H9 (cell line): Measurements from ENCODE around the gene PCDH9. TPM values are rescaled to one million over a fixed set of nuclear protein-coding genes. Genes with fewer than 3 reads are reported as not detected.

Source experiments
- DNase-seq: peaks from one replicate; pipeline ENCODE4 v3.0.0-alpha.2; 2017
- H2AFZ ChIP-seq: one replicate; pipeline ENCODE4 v1.6.1; 2013; ENCODE audit warnings: mild to moderate bottlenecking, low read length, control low read depth, moderate library complexity
- H2AK5ac ChIP-seq: 2 replicates; pipeline ENCODE4 v1.6.1; 2013; ENCODE audit warnings: low read length, control low read depth, mixed read lengths; ENCODE audit not compliant: insufficient read length
- H2BK120ac ChIP-seq: one replicate; pipeline ENCODE4 v1.6.1; 2013; ENCODE audit warnings: low read depth, mild to moderate bottlenecking, low read length, control low read depth, inconsistent platforms; ENCODE audit not compliant: poor library complexity, severe bottlenecking
- H2BK12ac ChIP-seq: 2 replicates; pipeline ENCODE4 v1.6.1; 2013; ENCODE audit warnings: low read length, control low read depth, mixed read lengths, low read depth; ENCODE audit not compliant: insufficient read length
- H2BK15ac ChIP-seq: 2 replicates; pipeline ENCODE4 v1.6.1; 2013; ENCODE audit warnings: low read depth, low read length, control low read depth
- H2BK20ac ChIP-seq: one replicate; pipeline ENCODE4 v1.6.1; 2013; ENCODE audit warnings: low read depth, mild to moderate bottlenecking, low read length, control low read depth, inconsistent platforms; ENCODE audit not compliant: poor library complexity, severe bottlenecking
- H2BK5ac ChIP-seq: 2 replicates; pipeline ENCODE4 v1.6.1; 2013; ENCODE audit warnings: low read length, control low read depth, mixed read lengths; ENCODE audit not compliant: insufficient read length
- H3K14ac ChIP-seq: 2 replicates; pipeline ENCODE4 v1.6.1; 2013; ENCODE audit warnings: low read length, control low read depth; ENCODE audit not compliant: insufficient read depth
- H3K18ac ChIP-seq: 2 replicates; pipeline ENCODE4 v1.6.1; 2013; ENCODE audit warnings: low read depth, mild to moderate bottlenecking, mixed read lengths, low read length, control low read depth; ENCODE audit not compliant: insufficient read length
- H3K23ac ChIP-seq: 2 replicates; pipeline ENCODE4 v1.6.1; 2013; ENCODE audit warnings: low read length, control low read depth, mixed read lengths, low read depth; ENCODE audit not compliant: insufficient read length
- H3K23me2 ChIP-seq: 2 replicates; pipeline ENCODE4 v1.6.1; 2013; ENCODE audit warnings: low read depth, mild to moderate bottlenecking, mixed read lengths, low read length, control low read depth; ENCODE audit not compliant: insufficient read length, poor library complexity, severe bottlenecking
- H3K27ac ChIP-seq: 2 replicates; pipeline ENCODE4 v1.5.1; 2013; ENCODE audit warnings: low read length, control low read depth, mixed read lengths, low read depth; ENCODE audit not compliant: insufficient read length
- H3K27me3 ChIP-seq: 2 replicates; pipeline ENCODE4 v1.6.1; 2013; ENCODE audit warnings: low read length, control low read depth, inconsistent platforms; ENCODE audit not compliant: insufficient read depth
- H3K4ac ChIP-seq: 2 replicates; pipeline ENCODE4 v1.6.1; 2013; ENCODE audit warnings: low read depth, mild to moderate bottlenecking, control low read depth, inconsistent platforms, low read length, moderate library complexity
- H3K4me1 ChIP-seq: 2 replicates; pipeline ENCODE4 v1.6.1; 2013; ENCODE audit warnings: low read length, control low read depth, inconsistent platforms; ENCODE audit not compliant: insufficient read depth
- H3K4me2 ChIP-seq: 2 replicates; pipeline ENCODE4 v1.6.1; 2013; ENCODE audit warnings: low read length, control low read depth, mixed read lengths; ENCODE audit not compliant: insufficient read length, insufficient read depth
- H3K56ac ChIP-seq: 2 replicates; pipeline ENCODE4 v1.6.1; 2013; ENCODE audit warnings: low read depth, mild to moderate bottlenecking, mixed read lengths, low read length, control low read depth; ENCODE audit not compliant: insufficient read length
- H3K79me1 ChIP-seq: 2 replicates; pipeline ENCODE4 v1.6.1; 2013; ENCODE audit warnings: low read depth, mild to moderate bottlenecking, moderate library complexity, low read length, control low read depth, inconsistent platforms; ENCODE audit not compliant: insufficient read depth, poor library complexity, severe bottlenecking
- H3K79me2 ChIP-seq: 2 replicates; pipeline ENCODE4 v1.6.1; 2013; ENCODE audit warnings: low read length, control low read depth, inconsistent platforms; ENCODE audit not compliant: insufficient read depth
- H3K9ac ChIP-seq: 2 replicates; pipeline ENCODE4 v1.6.1; 2013; ENCODE audit warnings: low read length, control low read depth, mixed read lengths; ENCODE audit not compliant: insufficient read length; ENCODE audit errors: extremely low read depth
- H3K9me3 ChIP-seq: one replicate; pipeline ENCODE4 v1.6.1; 2013; ENCODE audit warnings: low read depth, low read length, inconsistent platforms; ENCODE audit not compliant: control insufficient read depth
- H3T11ph ChIP-seq: one replicate; pipeline ENCODE4 v1.6.1; 2013; ENCODE audit warnings: mild to moderate bottlenecking, low read length, control low read depth, inconsistent platforms
- H4K20me1 ChIP-seq: one replicate; pipeline ENCODE4 v1.6.1; 2013; ENCODE audit not compliant: control insufficient read depth, insufficient read length, insufficient read depth
- H4K5ac ChIP-seq: 2 replicates; pipeline ENCODE4 v1.6.1; 2013; ENCODE audit warnings: low read depth, mild to moderate bottlenecking, mixed read lengths, low read length, control low read depth; ENCODE audit not compliant: insufficient read length
- H4K8ac ChIP-seq: replicated peaks from 2 replicates; pipeline ENCODE4 v1.6.1; 2013; ENCODE audit warnings: low read length, control low read depth, mixed read lengths, low read depth; ENCODE audit not compliant: insufficient read length
- H4K91ac ChIP-seq: 2 replicates; pipeline ENCODE4 v1.6.1; 2013; ENCODE audit warnings: low read depth, mild to moderate bottlenecking, moderate library complexity, mixed read lengths, low read length, control low read depth; ENCODE audit not compliant: insufficient read length
- H3K27ac Mint-ChIP-seq, 3 experiments: 2 replicates in 2 of 3; 3 replicates in 1 of 3; pipeline ENCODE4 v1.8.0; 2020 to 2021; ENCODE audit warnings: mixed read lengths in 3 of 3, mild to moderate bottlenecking in 1 of 3, moderate library complexity in 1 of 3
- H3K27me3 Mint-ChIP-seq: 2 replicates; pipeline ENCODE4 v1.8.0; 2021; ENCODE audit warnings: low read depth, mild to moderate bottlenecking, moderate library complexity, mixed read lengths
- H3K36me3 Mint-ChIP-seq, 3 experiments: 2 replicates in 2 of 3; 3 replicates in 1 of 3; pipeline ENCODE4 v1.8.0; 2020 to 2021; ENCODE audit warnings: low read depth in 3 of 3, mixed read lengths in 3 of 3; ENCODE audit not compliant: insufficient read depth in 1 of 3
- H3K4me1 Mint-ChIP-seq, 2 experiments: 2 replicates each; pipeline ENCODE4 v1.8.0; 2020; ENCODE audit warnings: mixed read lengths in 2 of 2
- H3K4me3 Mint-ChIP-seq, 2 experiments: 2 replicates in 1 of 2; 3 replicates in 1 of 2; pipeline ENCODE4 v1.8.0; 2020 to 2021; ENCODE audit warnings: mild to moderate bottlenecking in 2 of 2, mixed read lengths in 2 of 2, moderate library complexity in 1 of 2
- H3K9me3 Mint-ChIP-seq, 2 experiments: 2 replicates in 1 of 2; 3 replicates in 1 of 2; pipeline ENCODE4 v1.8.0; 2020; ENCODE audit warnings: mild to moderate bottlenecking in 2 of 2, mixed read lengths in 2 of 2, moderate library complexity in 1 of 2
- WGBS: extraction: QIAGEN DNeasy Blood & Tissue Kit; methylation state at CpG from one replicate; pipeline ENCODE4 v1.1.7; 2013; ENCODE audit warnings: missing lambda C conversion rate, low lambda C conversion rate, mixed read lengths; ENCODE audit not compliant: insufficient read length; ENCODE audit errors: extremely low coverage; 5-methylcytosine and 5-hydroxymethylcytosine counted together
- total RNA-seq: library from RNA; stranded (reverse); gene quantifications from 2 replicates; pipeline ENCODE4 v1.2.1, GENCODE V29; 2021
- TF ChIP-seq, protein P1 (sequence below): fragments of 200-600 bp; sonication (generic); conservative IDR thresholded peaks from 3 replicates; pipeline ENCODE4 v1.8.0; 2021; ENCODE audit warnings: antibody characterized with exemption, mild to moderate bottlenecking

Gene PCDH9
- total RNA-seq, 1 experiment from 2014 or later = 0.11 TPM

DNA sequence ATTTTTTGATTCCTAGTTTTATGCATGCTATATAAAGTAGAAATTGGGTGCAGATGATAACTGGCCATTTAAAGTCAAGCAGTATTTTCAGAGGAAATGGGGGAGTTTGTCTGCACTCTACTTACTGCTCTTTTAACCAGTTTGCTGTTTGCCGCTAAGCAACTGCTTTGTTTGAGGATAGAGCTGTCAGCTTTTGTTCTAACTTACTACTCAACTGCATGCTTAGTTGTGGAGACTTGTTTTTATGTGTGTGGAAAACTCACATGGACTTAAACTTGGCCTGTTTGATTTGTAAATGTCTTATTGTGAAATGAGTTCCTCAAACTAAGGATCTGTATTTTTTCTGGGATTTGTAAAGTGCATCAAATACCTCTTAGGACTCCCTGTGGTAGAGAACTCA is 591.1 kb downstream of the PCDH9 start:
- Mint-ChIP-seq H3K9me3 (no peaks in the 10 kb centered on the region), H3K4me3 (no peak overlapping the region), H3K4me1 (peaks cover 3 to 8% of the 10 kb centered on the region in 2 experiments; a peak in 2 of 4 replicates), H3K36me3 (no peaks in the 10 kb centered on the region), H3K27me3 (no peaks in the 10 kb centered on the region), H3K27ac (no peak overlapping the region)
- Histone ChIP-seq H2BK12ac (no peak overlapping the region), H3K56ac (no peak overlapping the region), H2AK5ac (no peak overlapping the region), H2BK120ac (no peak overlapping the region), H2AFZ (no peak overlapping the region), H3K23me2 (no peaks in the 10 kb centered on the region), H3K9me3 (no peaks in the 10 kb centered on the region), H4K91ac (no peak overlapping the region), H3K4me1 (peaks cover 2% of the 10 kb centered on the region; the same call in 1 of the 2 replicates), H3K79me2 (no peaks in the 10 kb centered on the region), H3K4ac (no peak overlapping the region), H2BK15ac (no peak overlapping the region), H3T11ph (no peak overlapping the region), H3K27me3 (no peaks in the 10 kb centered on the region), H2BK5ac (no peak overlapping the region), H4K5ac (no peak overlapping the region), H2BK20ac (no peak overlapping the region), H4K8ac (no peak overlapping the region), H3K18ac (no peak overlapping the region), H3K14ac (no peak overlapping the region), H3K27ac (no peak overlapping the region), H3K79me1 (no peaks in the 10 kb centered on the region), H4K20me1 (no peaks in the 10 kb centered on the region), H3K23ac (no peak overlapping the region), H3K4me2 (no peak overlapping the region), H3K9ac (no peak overlapping the region)
- TF ChIP-seq, protein P1, sequence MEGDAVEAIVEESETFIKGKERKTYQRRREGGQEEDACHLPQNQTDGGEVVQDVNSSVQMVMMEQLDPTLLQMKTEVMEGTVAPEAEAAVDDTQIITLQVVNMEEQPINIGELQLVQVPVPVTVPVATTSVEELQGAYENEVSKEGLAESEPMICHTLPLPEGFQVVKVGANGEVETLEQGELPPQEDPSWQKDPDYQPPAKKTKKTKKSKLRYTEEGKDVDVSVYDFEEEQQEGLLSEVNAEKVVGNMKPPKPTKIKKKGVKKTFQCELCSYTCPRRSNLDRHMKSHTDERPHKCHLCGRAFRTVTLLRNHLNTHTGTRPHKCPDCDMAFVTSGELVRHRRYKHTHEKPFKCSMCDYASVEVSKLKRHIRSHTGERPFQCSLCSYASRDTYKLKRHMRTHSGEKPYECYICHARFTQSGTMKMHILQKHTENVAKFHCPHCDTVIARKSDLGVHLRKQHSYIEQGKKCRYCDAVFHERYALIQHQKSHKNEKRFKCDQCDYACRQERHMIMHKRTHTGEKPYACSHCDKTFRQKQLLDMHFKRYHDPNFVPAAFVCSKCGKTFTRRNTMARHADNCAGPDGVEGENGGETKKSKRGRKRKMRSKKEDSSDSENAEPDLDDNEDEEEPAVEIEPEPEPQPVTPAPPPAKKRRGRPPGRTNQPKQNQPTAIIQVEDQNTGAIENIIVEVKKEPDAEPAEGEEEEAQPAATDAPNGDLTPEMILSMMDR = no peak
- no peak for DNase-seq
- no CpG with 5 or more reads among the region's 1 CpG for WGBS
